NCI-H2227 treated with DMSO at 0.1 percent for 48 hours (cell line): ENCODE data around the gene RRAS2.
A peak's percentile ranks its signal among the peaks of the same experiment; 100 is the strongest.
"Not testable (repeated sequence)": the region's sequence is repeated elsewhere in the genome, so short reads cannot be mapped to it uniquely, and the experiment has no call there.

Experiments
- DNase-seq: peaks from one replicate; lab custom pipeline; 2025; lab: John Stamatoyannopoulos, UW

Gene RRAS2

DNA sequence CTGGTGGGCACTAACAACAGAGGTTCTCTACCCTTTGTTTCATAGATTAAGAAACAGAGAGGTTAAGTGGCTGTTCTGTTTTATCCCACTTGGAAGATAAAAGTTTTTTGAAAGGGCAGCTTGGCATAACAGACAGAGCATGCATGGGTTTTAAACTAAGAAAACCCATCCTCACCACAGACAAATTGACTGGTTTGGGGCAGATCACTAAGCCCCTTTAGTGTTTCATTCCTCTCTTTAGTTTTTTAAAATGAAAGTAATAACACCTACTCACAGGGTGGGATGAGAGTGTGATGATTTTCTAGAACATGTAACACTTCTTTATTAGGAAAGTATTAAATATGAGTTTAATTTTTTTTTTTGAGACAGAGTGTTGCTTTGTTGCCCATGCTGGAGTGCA lies 12.3 kb upstream of the RRAS2 start:
- DNase-seq = no peak

DNA sequence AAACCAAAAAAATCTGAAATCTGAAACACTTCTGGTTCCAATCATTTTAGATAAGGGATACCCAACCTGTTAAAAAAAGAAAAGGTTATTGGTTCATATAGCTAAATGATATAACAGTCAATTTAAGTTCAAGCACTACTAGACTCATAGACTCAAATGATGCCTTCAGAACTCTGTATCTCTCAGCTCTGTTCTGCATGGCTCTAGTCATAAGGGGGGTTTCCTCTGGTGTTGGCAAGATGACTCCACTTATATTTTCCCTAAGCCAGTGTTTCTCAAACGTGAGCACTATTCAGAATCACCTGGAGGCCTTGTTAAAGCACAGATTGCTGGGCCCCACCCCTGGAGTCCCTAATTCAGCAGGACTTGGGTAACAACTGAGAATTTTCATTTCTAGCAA lies 11.5 kb upstream of the RRAS2 start:
- no peak for DNase-seq

DNA sequence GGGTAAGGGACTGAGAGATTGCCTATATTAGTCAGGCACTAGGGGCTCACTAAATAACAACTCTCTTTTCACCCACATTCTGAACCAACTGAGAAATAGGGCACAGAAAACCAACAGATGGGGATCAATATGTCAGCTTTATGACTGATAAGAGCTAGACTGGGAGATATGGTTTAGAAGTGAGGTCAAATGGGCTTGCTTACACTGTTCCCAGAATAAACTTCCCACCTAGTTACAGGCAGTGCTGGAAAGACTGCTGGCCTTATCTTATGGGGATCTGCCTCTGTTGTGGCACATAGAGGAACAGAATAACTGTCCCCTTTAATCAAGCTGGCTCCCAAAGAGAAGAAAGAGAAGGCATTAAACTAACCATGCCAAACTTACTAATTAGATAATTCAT lies 10.6 kb upstream of the RRAS2 start:
- no peak for DNase-seq

DNA sequence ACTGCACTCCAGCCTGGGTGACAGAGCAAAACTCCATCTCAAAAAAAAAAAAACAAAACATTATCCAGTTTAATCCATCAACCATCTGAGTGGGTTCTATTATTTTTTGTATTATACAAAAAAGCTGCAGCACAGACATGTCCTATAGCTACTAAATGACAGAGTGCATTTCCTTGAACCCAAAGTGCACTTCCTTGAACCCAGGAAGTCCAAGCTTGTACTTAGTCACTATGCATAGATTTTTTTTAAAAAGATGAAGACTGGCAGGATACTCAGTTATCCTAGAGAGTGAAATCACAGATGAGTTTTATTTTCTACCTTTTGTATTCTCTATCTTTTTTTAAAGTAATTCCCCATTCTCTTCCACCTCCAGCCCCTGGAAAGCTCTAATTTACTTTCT lies 8.0 kb upstream of the RRAS2 start:
- no peak for DNase-seq

DNA sequence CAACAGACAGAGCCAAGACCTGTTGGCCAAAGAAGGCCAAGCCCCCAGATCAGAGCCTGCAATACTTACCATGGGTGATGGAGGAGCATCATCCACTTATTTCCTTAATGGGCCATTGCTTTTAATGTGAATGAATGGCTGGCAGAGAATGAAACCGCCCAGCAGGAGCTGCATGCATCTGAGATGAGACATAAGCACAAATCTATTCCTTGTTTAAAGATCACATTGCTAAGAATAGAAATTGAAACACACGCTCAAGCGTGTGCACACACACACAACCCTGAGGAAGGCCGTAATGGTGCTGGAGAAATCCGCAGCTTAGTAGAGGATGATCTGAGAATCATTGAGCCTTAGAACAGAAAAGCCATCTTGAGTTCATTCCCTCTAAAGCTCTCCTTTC lies 5.3 kb upstream of the RRAS2 start:
- no peak for DNase-seq

DNA sequence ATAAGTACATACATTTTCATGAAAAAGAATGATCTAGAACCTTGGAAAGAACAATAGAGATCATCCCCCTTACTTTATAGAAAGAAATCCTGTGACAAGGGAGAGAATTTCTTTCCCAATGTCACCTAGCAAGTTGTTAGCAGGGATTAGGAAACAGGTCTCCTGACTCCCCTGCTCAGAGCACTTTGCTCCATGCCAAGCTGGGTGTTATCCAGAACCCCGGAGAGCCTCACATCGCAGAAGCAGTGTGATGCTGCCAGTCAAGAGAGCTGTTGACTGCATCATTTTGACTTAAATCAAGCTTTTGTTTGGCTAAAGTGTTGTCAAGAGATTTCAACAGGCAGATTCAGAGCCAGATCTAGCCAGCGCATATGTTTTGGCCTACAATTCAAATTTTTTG lies 3.6 kb upstream of the RRAS2 start:
- no peak for DNase-seq

DNA sequence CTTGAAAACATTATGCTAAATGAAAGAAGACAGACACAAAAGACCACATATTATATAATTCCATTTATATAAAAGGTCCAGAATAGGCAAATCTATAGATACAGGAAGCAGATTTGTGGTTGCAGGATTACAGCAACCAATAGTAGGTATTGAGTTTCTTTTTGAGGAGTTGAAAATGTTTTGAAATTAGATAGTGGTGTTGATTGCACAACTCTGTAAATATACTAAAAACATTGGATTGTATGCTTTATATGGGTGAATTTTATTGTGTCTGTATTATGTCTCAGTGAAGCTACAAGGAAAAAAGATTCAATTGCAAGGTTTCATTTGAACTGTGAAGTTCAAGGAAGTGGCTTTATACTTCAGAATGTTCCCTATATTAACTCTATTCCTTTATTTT lies 3.0 kb upstream of the RRAS2 start:
- DNase-seq = no peak

DNA sequence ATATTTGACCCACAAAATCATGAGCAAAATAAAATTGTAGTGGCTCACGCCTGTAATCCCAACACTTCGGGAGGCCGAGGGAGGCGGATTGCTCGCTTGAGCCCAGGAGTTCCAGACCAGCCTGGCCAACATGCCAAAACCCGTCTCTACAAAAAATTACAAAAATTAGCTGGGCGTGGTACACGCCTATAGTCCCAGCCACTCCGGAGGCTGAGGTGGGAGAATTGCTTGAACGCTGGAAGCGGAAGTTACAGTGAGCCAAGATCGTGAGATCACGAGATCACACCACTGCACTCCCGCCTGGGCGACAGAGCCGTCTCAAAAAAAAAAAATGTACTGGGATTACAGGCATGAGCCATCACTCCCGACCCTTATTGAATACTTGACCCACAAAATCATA lies 2.0 kb upstream of the RRAS2 start:
- no peak for DNase-seq

DNA sequence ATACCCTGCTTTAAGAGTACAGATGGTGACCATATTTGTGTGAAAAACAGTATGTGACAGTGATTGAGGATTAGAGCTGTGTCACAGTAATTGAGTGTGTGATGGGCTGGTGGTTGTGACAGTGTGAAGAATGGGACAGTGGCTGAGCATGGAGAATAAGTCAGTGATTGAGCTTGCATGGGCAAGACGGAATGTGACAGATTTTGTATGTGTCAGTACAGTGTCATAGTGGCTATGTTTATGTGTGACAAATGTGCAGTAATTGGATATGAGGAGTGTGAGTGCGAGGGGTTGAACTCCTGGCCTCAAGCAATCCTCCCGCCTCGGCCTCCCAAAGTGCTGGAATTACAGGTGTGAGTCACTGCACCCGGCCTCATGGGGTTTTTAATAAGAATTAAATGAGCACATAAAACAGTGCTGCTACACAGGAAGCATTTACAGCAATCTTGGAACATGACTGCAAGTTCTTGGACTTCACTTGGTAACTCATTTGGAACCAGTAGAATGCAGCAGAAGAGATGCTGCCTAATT lies 583 bp upstream of the RRAS2 start:
- DNase-seq = no peak

DNA sequence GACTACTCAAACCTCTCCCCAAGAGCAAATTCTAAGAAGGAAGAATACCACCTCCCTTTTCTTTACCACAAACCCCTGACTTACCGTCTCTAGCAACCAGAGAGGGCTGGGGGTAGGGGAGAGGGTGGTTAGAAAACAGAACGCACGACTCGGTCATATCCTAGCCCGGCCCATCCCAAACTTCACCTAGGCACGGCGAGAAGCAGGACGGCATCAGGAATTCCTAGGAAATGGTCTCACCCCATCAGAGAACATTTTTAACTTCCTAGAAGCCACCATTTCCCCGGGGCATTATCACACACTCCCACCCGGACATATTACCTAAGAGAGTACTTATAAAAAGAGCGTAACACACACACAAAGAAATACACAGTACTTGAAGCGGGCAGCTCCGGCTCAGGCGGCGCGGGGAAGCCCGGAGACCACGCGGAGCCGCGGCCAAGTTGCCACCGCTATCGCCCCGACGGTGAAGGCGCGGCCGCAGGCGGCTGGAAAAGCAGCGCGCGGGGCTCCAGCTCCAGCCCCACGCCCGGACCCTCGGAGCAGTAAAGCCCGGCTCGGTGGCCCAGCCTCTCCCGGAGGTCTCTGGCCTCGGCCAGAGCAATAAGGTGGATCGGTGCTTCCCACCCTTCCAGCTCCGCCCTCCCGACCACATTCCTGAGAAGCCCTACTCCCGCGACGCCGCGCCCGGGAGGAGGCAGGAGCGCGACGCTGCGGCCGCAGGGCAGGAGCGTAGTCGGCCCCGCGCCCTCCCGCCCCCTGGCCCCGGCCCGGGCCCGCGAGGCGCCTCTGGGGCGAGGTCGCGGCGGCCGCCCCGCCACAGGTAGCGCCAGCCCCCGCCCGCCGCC lies 878 bp downstream of the RRAS2 start:
- DNase-seq = peak; percentile 4

DNA sequence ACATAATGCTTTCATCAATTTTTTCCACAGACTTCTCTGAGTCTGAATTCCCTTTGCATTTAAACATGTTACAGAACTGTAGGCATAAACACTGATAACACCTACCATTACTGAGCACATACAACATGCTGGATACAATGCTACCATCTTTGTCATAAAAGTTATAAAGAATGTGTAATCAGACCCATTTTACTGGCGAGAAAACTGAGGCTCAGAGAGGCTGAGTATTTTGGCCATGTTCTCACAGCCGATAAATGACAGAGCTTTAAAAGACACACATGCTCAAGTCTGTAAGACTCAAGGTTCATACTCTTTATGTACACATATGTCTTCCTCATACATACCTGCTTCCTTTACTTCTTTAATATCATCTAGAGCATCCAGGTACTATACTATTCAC lies 2.6 kb downstream of the RRAS2 start:
- DNase-seq = no peak

DNA sequence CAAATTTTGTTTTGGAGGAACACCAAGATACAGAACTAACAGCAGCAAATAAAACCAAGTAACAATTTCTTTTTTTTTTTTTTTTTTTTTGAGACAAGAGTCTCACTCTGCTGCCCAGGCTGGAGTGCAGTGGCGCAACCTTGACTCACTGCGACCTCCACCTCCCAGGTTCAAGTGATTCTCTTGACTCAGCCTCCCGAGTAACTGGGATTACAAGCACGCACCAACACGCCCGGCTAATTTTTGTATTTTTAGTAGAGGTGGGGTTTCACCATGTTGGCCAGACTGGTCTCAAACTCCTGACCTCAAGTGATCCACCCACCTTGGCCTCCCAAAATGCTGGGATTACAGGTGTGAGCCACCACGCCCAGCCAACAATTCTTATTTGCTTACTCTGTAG lies 4.4 kb downstream of the RRAS2 start:
- DNase-seq = not testable (repeated sequence)

DNA sequence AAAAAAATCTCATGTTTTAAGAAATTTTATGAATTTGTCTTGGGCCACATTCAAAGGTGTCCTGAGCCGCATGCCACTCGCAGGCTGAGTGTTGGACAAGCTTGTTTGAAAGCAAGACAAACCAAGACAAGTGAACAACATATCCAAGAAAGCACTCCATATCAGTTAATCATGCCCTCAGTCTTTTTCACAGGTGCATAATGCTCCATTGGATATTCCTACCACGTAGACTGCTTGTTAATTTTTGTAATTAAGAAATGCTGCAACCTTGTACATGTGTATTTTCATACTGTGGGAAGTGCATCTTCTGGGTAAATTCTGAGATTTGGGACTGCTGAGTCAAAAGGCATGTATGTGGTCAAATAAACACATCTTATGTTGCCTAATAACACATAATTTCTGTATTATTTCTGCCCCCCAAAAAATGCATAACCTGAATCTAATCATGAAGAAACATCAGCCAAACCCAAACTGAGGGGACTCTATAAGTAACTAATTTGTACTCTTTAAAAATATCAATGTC lies 8.2 kb downstream of the RRAS2 start:
- DNase-seq = no peak

DNA sequence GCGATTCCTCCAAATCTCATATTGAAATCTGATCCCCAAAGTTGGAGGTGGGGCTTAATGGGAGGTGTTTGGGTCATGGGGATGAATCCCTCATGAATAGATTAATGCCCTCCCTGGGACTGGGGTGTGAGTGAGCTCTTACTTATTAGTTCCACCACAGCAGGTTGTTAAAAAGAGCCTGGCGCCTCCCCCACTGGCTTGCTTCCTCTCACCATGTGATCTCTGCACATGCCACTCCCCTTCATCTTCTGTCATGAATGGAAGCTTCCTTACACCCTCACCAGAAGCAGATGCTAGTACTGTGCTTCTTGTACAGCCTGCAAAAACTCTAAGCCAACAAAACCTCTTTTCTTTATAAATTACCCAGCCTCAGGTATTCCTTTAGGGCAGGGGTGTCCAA lies 8.8 kb downstream of the RRAS2 start:
- DNase-seq = no peak

DNA sequence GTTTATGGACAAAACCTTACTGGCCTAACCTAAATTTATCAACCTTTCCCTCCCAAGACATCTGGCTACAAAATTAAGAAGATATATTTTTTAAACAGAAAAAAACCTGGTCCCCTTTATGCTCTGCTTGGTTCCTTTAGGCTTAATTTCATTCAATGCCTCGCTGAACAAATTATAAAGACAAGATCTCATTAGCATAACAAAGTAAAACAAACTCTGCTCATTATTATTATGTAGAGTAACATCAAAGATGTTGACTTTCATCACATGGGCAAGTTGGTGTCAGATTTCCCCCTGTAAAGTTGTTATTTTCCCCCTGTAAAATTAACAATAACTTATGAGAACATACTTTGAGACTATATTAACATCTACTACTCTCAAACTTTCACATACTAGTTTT lies 11.0 kb downstream of the RRAS2 start:
- no peak for DNase-seq

DNA sequence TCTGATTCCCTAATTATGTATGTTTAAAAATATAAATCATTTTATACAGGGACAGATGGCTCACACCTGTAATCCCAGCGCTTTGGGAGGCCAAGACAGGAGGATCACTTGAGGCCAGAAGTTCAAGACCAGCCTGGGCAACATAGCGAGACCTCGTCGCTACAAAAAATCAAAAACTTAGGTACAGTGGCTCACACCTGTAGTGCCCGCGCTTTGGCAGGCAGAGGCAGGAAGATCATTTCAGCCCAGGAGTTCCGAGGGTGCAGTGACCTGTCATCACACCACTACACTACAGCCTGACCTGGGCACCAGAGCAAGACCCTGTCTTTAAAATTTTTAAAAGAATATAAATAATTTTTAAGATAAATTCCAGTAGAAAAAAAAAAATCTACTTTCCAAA lies 11.5 kb downstream of the RRAS2 start:
- no peak for DNase-seq

DNA sequence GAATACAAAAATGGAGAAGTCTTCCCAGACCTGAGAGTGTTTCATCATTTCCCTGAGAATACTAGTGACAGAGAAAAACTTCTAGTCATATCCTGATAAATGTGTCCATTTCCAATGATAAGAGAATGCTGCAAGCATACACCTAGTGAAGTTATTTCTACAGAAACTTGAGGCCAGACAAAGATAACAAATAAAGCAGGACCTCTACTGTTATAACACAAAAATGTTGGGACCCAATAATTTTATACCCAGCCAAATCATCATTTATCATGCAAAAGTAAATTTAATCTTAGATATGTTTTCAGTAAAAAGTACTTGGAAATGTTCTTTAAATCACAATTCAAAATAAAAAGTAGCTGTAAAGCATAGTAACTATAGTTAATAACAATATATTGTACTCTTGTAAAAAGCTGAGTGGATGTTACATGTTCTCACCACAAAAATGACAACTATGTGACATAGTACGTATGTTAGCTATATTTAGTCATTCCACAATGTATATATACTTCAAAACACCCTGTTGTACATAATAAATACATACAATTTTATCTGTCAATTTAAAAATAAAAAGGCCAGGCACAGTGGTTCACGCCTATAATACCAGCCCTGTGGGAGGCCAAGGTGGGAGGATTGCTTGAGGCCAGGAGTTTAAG lies 12.6 kb downstream of the RRAS2 start:
- no peak for DNase-seq

DNA sequence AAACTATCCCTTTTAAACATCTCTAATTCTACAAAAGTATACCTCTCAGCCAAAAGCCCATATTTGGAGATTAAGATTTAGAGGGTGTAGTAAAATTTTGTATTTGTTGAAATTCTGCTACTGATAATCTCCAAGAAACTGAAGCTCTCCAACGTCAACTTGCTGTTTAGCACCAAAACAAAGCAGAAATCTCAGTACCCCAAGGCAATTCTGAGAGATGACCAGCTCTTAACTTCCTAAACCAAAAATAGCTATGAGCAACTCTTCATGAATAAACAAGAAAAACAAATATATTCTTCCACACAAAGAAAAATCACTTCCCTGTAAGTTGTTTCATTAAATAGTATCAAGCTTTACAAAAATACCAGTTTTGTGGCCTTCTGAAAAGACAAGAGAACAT lies 13.3 kb downstream of the RRAS2 start:
- DNase-seq = no peak

DNA sequence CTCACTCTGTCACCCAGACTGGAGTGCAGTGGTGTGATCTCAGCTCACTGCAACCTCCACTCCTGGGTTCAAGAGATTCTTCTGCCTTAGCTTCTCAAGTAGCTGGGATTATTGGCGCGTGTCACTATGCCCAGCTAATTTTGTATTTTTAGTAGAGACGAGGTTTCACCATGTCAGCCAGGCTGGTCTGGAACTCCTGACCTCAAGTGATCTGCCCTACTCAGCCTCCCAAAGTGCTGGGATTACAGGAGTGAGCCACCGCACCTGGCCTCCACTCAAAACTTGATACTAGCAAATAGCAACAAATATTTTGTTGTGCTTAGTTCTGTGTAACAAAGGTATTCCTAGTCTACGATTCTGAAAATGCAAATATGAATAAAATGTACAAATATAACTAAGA lies 14.0 kb downstream of the RRAS2 start:
- DNase-seq = not testable (repeated sequence)

DNA sequence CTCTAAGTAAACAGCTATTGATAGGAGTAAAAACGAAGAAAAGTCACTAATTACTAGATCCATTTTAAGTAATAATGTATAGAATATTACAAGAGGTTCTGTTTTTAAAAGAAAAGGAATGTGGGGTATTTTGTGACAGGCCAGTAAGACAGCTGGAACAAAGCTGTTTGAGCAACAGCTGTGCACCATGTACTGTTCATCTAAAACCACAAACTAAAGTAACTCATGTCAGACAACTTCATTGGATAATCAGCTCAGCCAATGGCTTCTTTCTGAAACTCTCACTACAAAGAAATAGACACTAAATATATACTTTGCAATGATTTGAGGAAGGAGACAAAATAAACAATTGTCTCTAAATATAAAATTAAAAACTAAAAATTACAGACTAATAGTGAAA lies 16.1 kb downstream of the RRAS2 start:
- DNase-seq = no peak

DNA sequence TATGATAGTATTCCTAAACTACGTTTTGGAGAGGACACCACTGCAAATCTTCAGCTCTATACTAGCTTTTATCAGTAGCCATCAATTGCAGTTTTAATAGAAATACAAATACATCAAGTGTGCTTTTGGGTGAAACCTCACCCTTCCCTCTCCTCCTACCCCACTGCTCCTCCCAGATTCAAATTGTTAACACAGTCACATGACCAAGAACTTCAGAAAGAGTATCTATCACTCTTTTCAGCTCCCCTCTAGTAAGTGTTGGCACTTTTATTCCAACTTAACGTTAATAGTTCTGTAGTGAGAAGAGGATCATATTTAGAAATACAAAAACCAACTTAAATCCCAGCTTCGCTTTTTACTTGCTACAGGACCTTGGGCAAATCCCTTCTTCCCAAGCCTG lies 17.0 kb downstream of the RRAS2 start:
- DNase-seq = no peak

DNA sequence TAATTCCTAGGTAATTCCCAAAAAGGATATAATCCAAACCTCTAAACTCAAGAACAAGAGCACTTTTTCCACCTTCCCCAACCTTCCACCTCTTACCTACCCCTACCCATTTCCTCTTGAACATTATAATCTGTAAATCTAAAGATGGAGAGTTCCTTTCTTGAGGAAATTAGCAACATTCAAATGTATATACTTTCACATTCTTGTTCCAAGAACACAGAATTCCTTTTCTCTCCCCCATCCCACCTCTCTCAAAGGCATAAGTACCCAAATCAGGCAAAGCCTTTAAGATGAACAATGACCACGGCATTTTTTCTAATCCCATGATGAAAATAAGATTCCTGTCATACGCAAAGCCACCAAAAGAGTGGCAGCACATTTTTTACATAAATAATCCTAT lies 18.3 kb downstream of the RRAS2 start:
- no peak for DNase-seq

DNA sequence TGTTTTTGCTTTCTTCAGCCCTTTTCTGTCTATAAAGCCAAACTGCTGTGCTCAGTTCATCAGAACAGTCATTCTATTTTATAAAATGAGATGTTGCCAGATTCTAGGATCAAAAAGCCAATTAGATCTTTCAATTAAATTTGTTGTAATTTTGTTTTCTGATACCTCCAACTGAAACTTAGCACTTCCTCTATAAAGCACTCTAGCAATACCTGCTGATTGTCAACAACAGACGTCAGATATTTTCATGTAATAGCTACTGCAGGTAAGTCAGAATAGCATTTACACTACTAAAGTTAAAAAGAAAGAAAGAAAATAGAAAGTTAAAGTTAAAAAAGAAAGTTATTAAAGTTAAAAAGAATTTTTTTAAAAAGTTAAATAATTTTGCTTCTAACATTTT lies 19.6 kb downstream of the RRAS2 start:
- DNase-seq = no peak
